Stimulated activated CD4-positive, alpha-beta T cell treated with anti-CD3 and anti-CD28 coated beads, Interleukin-2, amount 100 ng/mL, for 48 hours (primary cell): ENCODE data around the gene NHSL2.

Experiments
- DNase-seq, 2 donors: peaks; one replicate each; pipeline ENCODE4 v3.0.0-alpha.2; 2020

NHSL2 gene

DNA sequence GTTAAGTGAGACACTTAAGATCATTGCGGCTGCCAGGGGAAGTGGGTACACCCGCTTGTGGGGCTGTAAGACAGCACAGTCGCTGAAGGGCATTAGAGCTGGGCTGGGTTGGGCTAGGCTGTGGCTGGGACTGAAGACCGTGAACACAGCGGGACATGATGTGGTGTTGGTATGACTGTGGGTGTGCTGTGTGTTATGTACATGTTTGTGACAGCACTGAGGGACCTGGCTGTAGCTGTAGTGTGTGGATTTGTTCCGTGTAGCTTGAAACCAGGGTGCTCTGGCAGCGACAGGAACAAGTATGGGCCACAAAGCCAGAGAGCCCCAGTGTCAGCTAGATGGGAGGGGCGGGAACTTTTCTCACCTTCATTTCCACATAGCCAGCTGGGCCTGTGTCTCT, 82.1 kb downstream of the NHSL2 start:
- DNase-seq: no peak

DNA sequence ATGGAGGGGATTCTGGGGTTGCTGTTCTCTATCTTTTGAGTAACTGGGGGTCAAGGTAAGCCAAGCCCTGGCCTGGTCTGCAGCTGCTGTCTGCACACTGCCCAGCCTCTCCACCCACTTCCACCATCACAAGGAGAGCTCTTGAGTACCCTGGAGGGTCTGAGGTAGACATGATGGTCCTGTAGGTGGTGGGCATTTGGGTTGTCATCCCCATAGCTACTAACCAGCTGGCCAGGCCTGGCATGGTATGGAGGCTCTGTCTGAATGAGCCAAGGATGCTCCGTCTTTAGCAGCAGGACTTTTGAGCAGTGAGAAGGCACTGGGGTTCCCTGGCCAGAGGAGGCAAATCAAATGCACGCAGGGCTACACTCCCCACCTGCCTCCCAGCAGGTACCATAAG, 82.7 kb downstream of the NHSL2 start:
- no peak for DNase-seq

DNA sequence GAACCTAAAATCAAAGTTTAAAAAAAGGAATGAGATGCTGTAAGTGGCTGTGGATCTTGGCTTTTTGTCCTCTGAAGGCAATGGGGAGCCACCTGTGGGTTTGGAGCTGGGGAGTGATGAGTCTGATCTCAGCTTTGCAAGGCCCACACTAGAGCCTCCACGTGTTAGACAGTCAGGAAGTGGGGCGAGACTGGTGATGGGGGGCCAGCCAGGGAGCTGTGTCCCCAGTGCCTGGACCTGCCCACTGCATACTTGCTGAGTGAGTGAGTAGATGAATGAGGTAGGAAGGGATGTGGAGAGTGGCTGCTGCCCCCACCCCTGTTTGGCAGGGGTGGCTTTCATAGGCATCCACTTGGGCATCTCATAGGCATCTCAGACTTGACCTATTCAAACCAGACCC, 84.0 kb downstream of the NHSL2 start:
- DNase-seq: no peak

DNA sequence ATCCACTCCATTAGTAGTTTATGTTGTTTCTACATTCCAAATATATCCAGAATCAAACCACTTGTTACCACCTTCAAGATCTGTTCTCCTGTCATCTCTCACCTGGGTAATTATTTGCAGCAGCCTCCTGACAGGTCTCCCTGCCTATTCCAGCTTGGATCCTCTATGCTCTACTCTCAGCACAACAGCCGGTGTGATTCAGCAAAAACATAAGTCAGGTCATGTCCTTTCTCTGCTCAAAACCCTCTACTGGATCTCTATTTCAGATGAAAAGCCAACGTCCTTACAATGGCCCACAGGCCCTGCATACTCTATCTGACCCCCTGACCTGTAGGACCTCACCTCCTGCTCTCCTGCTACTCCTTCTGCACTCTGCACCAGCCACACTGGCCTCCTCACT, 84.5 kb downstream of the NHSL2 start:
- no peak for DNase-seq

DNA sequence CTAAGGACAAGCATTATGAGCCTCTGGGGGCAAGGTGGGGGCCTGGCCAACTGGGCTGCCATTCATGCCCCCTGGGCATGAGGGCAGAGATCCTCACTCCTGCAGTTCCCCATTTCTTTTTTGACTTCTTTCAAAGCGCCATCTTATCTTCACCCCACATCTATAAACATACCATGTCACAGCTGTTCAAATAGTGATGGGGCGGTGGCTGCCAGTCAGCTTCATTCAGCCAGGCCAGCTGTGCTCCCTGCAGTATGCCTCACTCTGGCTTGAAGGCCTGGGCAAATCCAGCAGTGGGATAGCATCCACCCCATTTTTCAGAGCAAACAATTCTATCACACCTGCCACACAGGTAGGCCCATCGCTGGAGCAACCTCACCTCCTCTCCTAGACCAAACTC, 85.5 kb downstream of the NHSL2 start:
- DNase-seq: no peak

DNA sequence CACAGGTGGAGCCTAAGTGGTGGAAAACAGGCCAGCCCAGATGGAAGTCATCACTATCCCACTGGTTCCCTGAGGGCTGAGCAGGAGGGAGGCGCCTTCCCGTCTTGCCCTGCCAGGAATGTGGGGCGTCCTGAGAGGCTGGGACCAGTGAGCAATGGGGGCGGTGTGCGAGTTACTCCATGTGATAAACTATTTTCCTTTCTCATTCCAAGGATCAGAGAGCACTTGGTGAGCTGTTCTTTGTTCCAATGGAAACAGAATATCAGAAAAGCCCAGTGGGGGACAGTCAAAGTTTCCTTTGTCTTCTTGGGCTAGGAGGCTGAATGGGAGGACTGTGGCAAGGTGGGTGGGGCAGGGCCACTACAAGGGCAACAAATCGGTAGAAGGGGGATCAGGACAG, 86.2 kb downstream of the NHSL2 start:
- no peak for DNase-seq

DNA sequence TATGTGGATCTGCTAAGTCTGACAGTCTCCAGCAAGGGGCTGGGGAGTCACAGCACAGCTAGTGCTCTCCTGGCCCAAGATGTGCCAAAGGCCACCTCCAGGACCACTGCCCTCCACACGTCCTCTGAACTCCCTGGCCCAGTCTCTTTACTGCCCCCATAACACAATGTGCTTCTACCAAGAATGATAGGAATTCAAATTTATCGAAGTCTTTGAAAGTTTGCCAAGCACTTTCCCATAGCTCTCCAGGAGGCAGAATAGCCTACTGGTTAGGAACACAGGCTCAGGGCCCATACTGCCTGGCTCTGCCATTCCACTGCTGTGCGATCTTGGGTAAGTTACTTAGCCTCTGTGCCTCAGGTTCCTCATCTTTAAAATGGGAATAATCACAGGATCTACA, 86.7 kb downstream of the NHSL2 start:
- DNase-seq: no peak

DNA sequence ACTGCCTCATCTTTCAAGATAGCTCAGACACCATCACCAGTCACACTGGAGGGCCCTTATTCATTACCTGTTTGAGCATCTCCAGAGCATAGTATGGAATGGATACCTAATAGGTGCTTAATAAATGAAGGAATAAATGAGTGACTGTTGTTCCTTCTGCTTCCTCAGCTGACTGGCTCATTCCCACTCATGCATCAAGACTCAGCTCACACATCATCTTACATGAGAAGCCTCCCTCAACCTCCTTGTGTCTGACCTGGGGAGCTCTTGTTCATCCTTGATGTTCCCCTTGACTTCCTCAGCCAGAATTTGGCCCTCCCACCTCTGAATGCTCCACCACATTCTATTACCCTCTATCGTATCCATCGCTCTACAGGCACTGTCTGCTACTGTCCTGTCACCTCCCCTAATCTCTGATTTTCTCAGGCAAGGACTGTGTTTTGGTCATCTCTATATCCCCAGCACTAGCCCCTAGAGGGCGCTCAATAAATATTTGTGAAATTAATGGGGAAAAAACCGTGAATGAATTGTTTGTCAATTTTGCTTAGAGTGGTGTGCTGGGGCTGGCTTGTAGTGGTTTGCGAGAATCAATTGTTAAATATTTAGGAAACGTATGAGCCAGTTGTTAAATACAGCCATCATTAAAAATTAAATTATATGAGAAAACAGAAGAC, 88.3 kb downstream of the NHSL2 start:
- peak; percentile 22 to 25 for DNase-seq

DNA sequence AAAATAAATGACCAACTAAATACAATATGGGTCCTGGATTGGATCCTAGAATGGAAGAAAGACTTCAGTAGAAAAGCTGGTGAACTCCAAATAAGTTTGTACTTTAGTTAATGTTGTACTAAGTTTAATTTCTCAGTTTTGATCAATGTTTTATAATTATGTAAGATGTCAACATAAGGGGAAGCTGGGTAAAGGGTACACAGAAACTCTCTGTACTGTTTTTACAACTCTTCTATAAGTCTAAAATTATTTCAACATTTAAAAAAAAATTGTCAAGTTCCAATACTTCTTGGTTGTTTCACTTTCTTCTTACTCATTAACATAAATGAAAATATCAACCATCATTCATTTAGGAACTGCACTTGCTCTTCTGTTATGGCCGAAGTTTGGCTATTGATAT, 88.9 kb downstream of the NHSL2 start:
- DNase-seq: no peak

DNA sequence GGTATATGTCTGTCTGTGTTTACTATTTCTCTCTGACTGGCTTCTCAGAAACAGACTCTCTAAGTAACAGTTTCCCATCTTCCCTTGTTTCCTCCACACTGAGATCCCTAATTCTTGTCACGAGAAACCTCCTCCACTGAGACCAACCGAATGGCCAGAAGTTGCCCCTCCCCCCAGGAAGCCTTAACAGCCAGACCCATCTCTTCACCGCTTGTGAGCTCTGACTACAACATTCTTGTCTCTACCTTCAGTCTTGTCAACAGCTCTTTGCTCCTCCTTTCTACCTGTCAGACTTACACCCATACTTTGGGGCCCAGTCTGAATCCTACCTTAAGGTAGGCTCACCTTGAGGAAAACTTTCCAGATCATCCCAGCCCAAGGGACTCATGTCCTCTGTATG, 90.8 kb downstream of the NHSL2 start:
- DNase-seq: no peak

DNA sequence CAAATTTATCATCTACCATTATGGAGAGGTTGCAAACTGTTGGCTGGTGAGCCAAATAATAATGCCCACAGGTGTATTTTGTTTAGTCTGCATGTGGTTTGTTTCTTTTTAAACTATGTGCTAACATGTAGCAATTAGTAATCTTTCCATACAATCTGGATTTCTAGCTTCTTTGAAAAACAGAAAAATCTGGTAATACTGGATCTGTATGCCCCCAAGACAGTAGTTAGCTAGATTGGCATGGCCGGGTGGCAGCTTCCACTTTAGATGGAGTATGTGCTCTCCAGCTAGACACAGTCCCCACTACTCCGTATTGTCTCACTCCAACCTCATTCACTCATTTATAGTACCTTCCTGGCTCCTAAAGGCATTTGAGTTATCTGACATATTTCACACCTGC, 91.3 kb downstream of the NHSL2 start:
- no peak for DNase-seq

DNA sequence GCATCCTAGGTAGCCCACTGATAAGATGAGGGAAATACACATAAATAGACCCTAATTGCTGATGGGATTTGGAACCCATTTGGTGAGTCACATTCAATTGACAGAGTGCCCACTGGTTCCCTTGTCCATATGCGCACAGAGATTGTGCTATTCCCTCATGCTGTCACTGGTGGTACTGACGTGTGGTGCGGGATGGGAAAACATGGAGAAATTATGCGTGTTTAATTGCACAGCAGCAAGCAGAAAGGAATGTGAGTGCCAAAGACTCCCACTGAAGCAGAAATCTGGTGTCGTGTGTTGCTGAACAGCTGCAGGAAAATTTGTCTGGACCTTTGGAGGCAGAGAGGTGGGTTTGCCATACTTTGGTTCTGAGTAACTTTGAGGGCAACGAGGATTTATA, 92.2 kb downstream of the NHSL2 start:
- no peak for DNase-seq

DNA sequence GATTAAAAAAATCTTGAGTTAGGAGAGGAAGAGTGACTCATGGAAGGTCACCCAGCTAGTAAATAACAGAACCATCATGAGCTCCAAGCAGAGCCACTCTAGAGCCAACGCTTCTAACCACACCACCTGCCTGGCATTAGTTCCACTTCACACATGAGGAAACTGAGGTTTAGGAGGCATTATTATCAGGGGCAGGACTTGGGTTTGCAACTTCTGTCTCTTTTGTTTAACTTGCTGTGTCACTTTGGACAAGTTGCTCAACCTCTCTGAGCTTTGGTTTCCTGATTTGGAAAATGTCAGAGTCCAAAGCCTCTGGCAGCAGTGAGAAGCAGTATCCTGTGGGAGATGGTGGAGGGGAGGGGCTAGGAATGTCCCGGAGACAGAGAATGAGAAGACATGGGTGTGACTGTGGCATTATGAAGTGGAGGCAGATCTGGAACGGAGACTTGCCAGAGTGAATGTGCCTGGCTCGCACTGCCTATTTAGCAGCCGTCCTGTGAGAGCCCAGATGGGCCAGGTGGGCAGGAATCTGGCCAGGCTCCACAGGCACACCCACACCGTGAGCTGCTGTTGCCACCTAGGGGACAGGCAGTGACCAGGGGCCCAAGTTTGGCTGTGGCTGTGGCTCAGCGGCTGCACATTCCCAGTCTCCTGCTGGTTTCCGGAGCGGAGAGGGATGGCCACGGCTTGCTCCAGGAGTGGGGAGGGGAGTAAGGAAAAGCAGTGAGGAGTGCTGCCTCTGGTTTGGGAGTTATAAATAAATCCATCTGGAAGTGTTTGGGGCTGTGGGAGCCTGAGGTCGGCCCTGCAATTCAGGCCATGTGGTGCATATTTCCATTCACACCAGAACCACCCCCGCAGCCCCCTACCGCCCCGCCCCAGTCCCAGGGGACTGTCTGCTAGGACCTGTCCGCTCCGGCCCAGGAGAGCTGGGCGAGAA, 93.4 kb downstream of the NHSL2 start:
- DNase-seq: no peak

DNA sequence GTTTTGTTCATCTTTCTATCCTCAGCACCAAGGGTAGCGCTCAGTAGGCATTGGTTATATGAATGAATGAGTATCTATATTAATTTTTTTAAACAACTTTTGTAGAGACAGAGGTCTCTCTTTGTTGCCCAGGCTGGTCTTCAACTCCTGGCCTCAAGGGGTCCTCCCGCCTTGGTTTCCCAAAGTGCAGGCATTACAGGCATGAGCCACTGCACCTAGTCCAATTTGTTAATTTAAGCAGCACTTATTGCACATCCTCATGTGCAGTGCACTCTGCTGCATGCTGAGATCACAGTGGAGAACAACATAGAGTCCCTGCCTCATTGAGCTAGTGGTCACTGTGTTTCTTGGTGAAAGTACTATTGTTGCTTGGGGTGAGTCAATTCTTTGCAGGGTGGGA, 94.4 kb downstream of the NHSL2 start:
- DNase-seq: no peak

DNA sequence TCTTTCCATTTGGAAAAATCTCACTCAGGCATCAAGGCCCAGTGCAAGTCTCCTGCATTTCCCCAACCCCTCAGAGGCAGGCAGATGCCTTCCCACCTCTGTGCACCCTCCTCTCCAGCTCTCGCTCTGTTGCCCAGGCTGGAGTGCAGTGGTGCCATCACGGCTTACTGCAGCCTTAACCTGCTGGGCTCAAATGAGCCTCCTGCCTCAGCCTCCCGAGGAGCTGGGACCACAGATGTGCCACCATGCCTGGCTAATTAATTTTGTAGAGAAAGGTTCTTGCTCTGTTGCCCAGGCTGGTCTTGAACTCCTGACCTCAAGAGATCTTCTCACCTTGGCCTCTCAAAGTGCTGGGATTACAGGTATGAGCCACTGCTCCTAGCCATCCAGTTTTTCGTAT, 95.8 kb downstream of the NHSL2 start:
- DNase-seq: no peak

DNA sequence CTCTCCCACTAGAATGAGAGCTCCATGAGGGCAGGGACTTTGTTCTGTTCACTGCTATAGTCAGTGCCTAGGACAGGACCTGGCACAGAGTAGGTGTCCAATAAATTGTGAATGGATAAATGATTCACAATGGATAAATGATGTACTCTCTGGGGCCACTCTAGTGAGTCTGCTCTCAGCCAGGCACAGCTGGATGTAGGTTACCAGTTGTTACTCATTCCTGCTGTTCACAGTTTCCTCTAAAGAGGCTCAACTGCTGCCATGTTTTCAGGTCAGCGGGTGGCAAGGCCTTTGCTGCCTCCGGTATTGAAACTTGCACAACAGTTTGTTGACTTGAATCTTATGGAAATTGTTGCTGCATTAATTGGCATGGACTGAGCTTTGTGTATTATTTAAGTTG, 99.1 kb downstream of the NHSL2 start:
- DNase-seq: no peak

DNA sequence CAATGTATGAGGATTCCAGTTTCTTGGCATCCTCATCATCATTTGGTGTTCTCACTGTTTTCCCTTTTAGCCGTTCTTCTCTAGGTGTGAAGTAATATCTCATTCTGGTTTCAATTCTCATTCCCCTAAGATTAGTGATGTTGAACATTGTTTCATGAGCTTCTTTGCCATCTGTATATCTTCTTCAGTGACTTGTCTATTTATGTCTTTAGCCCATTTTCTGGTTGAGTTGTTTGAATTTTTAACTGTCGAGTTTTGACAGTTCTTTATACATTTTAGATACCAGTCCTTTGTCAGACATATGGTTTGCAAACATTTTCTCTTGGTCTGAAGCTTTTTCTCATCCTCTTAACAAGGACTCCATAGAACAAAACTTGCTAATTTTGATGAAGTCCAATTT, 101.1 kb downstream of the NHSL2 start:
- DNase-seq: no peak

DNA sequence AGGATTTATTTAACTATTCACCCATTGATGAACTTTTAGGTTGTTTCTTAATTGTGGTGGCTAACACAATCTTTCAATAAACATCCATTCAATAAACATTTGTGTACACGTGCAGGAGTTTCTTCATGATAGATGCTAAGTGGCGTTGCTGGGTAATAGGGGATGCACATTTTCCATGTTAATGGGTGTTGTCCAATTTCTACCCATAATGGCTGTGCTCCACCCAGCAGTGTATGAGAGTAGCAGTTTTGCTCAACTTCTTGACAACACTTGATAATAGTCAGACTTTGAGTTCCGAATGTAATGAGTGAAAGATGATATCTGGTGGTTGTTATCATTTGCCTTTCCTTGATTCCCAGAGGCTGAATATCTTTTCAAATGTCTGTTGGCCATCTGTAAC, 104.7 kb downstream of the NHSL2 start:
- no peak for DNase-seq

DNA sequence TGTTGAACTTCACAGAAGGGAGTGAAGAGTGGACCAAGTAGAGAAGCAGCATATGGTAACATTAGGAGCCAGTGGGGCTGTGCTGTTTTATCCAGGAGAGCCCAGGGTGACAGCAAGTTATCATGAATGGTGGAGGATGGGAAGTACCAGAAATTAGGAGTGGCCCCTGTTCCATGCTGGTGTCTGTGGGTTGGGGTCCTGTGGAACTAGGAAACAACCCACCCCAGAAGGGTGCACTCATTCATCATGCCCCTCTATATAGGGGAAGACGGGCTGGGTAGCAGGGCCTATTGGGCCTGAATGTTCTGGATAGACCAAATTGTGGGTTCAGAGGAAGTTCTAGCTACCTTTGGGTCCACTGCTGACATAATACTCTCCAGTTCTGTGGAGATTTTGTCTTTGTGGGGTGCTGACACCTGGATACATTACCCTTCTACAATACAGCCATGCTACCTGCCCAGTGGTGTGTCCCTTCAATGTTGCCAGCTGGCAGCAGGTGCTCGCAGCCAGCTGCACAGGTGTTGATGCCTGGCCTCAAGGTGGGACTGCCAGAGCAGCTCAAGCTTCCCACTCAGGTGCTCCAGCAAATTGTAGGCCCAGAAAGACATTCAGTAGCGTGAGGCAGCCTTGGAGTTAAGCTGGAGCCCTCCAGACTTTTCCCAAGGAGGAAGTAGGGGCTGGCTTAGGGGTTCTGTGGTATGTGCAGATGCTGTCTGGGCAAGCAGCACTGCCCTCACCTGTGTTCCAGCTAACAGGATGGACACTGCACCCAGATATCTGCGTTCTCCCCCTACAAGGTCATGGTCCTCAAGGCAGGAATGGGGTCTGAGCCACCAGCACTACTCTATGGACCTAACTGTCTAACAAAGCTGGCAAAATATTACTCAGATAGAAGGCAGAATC, 106.5 kb downstream of the NHSL2 start:
- DNase-seq: no peak

DNA sequence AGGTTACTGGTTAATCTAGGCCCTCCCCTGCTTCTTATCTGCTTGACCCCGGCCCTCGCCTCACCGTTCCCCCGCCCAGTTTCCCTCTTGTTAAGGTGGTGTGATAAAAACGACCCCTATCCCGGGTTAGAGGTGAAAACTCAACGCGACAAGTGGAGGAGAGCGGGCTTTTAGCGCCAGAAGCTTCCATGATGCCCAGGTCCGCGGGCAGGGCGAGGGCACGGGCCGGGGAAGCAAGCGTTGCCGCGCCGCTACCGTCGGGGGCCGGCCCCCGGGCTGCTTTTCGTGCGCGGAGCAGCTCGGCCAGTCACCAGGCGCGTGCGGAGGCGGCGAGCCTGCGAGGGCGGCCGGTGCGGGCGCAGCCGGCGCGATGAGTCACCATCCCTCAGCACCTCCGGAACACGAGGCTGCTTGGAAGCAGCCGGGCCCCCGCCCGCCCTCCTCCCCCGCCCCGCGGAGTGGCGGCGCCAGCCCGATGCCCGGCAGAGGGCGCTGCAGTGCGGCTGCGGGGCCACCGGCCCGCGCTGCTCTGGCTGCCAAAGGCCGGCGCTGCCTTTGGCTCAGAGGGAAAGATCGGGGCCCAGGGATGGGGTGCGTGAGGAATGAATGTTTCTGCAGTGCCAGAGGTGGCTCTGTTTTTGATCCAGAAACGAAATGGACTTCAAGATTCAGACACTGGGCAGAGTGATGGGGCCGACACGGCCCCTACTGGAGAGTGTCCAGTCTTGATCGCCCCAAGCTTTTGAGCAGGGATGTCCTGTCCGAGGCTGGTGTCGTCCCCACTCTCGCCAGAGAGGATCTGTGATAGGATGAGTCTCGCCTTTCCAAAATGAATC, 107.8 kb downstream of the NHSL2 start:
- peak; percentile 62 to 82 for DNase-seq

DNA sequence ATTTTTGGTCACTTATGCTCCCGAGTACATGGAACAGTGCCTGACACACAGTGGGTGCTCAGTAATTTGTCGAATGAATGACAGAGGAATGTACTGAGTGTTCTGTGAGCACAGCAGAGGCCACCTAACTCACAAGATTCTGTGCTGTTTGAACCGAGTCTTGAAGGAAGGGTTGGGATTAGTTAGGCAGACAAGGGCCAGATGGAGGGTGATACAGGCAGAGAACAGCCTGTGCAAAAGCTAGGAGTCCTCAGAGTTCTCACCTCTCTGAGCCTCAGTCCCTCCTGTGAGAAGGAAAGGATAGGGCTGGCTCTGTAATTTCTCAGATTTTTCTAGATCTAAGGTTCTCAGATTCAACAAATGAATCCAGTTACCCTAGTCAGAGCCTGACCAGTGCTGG, 108.8 kb downstream of the NHSL2 start:
- DNase-seq: no peak

DNA sequence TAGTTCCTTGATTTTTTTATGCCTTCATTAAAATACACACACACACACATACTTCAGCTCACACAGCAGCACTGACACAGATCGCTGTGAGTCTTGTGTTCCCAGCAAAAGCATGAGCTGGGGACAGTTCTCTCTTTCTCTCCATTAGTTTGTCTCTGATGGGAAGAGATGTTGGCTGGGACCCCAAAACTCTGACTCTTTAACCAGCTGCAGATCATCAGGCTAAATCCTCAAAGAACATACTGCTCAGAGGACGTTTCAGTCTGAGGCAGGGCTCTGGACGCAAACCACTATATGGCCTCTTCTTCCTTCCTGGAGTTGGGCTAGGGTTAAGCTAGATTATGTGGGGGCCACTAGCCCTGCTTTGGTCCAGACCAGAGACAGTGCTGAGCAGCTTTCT, 109.6 kb downstream of the NHSL2 start:
- DNase-seq: no peak

DNA sequence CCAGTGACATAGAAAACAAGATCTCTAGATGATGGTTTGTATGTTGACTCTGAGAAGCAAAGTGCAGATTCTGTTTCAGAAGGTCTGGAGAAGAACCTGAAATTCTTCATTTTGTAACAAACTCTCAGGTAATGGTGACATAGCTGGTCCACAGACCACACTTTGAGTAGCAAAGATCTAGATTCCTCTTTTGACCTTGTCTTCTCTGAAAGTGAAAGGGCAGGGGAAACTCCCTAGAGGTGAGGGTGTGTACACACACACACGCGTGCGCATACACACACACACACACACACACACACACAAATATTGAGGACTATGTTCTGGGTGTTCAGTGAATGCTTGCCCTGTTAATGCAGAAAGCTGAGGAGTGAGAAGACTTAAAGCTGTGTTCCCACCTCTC, 110.1 kb downstream of the NHSL2 start:
- no peak for DNase-seq
